ENCODE results near the gene RGR.

RGR gene

DNA sequence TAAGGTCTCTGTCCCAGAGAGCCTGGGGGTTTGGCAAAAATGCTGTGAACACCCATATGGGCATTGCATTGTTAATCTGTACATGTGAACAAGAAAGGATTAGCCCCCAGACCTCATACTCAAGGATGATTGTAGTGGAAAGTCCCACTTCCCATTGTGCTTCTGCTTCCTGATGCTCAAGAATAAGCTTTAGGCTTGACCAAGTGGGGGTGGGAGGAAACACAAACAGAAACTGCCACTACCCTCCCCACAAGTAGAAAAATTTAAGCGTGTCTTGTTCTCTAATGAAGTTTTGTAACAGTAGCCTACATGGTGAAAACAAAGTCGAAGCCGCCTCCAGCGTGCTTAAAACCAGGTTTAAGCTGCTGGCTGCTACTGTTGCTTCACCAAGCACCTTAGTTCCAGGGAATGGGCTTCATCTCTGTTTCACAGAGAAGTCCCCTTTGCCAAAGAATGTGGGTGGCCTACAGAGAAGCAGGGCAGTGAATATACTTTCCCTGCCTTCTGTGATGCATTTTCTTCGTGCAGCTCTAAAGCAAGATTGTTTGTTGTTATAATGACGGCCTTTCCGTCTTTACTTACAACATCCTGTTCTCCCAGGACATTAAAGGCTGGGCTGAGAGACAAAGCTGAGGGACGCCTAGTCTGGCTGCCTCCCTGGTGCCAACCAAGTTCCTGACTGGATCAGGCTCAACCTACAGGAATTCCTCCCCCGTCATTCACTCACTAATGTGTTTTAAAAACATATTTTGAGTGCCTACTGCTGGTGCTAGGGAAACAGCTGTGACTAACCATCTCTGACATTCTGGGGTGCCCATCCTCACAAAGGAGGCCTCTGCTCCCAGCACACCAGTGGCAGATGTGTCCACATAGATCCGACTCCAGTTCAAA, 51.5 kb downstream of the RGR start:
- no peak for DNase-seq (ENCODE audit: low spot score)

DNA sequence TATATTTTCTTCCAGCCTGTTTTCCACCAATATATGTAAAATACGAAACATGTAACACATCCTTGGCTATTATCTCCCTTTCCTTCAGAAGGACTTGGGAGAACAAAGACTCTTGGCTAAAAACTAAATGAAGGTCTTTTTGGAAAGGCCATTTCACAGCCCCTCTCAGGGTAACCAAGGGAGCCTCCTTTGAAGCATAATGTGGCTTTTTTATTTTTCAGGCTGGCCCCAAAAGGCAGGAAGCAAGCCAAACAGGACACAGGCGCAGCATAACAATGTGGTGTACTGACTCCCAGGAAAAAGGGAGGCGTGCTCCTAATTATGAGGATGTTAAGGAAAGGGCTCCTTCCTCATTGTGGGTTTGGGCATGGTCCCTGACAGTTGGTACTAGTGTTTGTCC, 53.2 kb downstream of the RGR start:
- no peak for DNase-seq (ENCODE audit: low spot score)

DNA sequence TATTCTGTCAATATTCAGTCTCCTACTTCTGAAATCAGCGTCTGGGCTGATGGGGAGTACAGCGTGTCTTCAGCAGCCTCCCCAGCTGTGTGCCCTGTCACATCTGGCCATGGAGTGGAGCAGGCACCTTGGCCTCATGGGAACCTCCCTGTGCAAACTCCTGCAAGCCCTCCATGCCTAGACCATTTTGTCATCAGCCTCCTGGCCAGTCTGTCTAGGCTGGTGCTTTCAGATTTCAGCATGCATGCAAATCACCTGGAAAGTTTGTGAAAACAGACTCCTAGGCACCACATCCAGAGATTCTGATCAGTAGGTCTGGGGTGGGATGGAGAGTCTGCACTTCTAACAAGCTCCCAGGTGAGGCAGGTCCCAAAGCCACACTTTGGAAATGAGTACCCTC, 57.4 kb downstream of the RGR start:
- DNase-seq (ENCODE audit: low spot score), result no peak

DNA sequence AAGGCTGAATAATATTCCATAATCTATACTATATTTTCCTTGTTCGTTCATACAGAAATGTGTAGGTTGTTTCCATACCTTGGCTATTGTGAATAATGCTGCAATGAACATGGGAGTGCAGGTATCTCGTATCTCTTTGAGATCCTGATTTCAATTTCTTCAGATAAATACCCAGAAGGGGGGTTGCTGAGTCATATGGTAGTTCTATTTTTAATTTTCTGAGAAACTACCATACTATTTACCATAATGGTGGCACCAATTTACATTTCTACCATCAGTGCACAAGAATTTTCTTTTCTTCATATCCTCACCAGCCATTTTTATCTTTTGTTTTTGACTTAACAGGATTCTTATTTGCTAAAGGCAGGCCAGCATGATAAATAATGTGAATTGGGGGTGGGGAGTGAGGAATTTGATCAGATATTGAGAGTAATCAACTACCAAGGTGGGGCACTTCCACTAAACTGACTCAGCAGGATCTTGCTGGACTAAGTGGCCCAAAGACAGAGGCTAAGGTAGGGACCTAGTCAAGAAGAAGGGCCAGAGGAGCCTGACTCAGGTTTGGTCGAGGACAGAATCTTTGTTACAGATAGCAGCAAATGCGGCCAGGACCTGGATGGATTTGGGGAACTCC, 62.0 kb downstream of the RGR start:
- DNase-seq (ENCODE audit: low spot score), result no peak

DNA sequence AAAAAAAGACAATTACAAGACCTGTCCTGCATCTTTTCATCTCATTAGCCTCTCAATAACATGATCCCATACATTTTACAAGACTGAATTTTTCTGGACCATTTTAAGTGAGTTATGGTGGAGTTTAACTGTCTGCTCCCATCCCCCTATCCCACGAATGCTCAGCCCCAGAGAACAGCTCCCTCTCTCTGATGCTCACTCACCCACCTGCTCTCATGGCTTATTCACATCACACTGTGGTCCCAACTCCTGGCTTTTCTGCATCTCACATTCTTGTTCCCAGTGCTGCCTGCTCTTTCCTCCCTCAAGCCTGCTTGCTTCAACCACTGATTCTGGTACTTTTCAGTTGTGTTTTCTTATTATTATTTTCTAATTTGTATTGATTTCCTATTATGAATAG, 63.2 kb downstream of the RGR start:
- no peak for DNase-seq (ENCODE audit: low spot score)

- DNase-seq (ENCODE audit: low spot score), result no peak
Observed at GRCh38 chr10:84308481-84309304, 63.8 kb downstream of the RGR start.
